NB4 (cell line): ENCODE measurements around the gene RNF175.

Source experiments
- MYC ChIP-seq: IDR thresholded peaks from 2 replicates; pipeline ENCODE4 v1.6.1; 2011; ENCODE audit warnings: low read depth, low read length
- POLR2A ChIP-seq: IDR thresholded peaks from 2 replicates; pipeline ENCODE4 v1.6.1; 2011; ENCODE audit warnings: mild to moderate bottlenecking; ENCODE audit not compliant: insufficient read length; ENCODE audit errors: extremely low read depth
- TF ChIP-seq, protein P1 (sequence below): IDR thresholded peaks from one replicate; pipeline ENCODE4 v1.5.1; 2012; ENCODE audit warnings: low read depth, low read length
- TF ChIP-seq, protein P2 (sequence below): IDR thresholded peaks from 2 replicates; pipeline ENCODE4 v1.6.1; 2011; ENCODE audit warnings: low read depth, low read length

DNA sequence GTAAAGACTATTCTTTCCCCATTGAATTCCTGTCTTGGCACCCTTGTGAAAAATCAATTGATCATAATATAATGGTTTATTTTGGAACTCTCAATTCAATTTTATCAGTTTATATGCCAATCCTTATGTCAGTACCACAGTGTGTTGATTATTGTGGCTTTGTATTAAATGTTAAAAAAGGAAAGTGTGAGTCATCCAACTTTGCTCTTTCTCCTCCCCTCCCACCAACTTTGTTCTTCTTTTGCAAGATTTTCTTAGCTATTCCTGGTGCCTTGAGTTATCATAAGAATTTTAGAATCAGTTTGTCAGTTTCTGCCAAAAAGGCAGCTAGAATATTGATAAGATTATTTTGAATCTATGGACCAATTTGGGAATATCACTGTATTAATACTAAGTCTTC, 11.2 kb upstream of the RNF175 start:
- TF ChIP-seq POLR2A (no peak), MYC (no peak)
- TF ChIP-seq, protein P1, sequence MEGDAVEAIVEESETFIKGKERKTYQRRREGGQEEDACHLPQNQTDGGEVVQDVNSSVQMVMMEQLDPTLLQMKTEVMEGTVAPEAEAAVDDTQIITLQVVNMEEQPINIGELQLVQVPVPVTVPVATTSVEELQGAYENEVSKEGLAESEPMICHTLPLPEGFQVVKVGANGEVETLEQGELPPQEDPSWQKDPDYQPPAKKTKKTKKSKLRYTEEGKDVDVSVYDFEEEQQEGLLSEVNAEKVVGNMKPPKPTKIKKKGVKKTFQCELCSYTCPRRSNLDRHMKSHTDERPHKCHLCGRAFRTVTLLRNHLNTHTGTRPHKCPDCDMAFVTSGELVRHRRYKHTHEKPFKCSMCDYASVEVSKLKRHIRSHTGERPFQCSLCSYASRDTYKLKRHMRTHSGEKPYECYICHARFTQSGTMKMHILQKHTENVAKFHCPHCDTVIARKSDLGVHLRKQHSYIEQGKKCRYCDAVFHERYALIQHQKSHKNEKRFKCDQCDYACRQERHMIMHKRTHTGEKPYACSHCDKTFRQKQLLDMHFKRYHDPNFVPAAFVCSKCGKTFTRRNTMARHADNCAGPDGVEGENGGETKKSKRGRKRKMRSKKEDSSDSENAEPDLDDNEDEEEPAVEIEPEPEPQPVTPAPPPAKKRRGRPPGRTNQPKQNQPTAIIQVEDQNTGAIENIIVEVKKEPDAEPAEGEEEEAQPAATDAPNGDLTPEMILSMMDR, result no peak
- TF ChIP-seq, protein P2, sequence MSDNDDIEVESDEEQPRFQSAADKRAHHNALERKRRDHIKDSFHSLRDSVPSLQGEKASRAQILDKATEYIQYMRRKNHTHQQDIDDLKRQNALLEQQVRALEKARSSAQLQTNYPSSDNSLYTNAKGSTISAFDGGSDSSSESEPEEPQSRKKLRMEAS, result no peak
